Right atrium auricular region (tissue), 2 donors: ENCODE measurements around the gene CEBPA. TPM values are rescaled to one million over a fixed set of nuclear protein-coding genes. Genes with fewer than 3 reads are reported as not detected.

Source experiments
- DNase-seq: peaks from one replicate; pipeline ENCODE4 v3.0.0-alpha.2; 2019; ENCODE audit warnings: low spot score
- H3K27ac ChIP-seq, 2 donors: fragments of 200-600 bp; sonication (generic); 1 replicate in 1 of 2; 2 replicates in 1 of 2; pipeline ENCODE4 v1.5.1; 2016 to 2019
- H3K27me3 ChIP-seq, 2 donors: fragments of 200-600 bp; sonication (generic); one replicate each; pipeline versions ENCODE4 v1.5.1 to v1.6.0; 2017 to 2019
- H3K36me3 ChIP-seq: fragments of 200-600 bp; sonication (generic); one replicate; pipeline ENCODE4 v1.5.1; 2016
- H3K4me1 ChIP-seq, 2 donors: fragments of 200-600 bp; sonication (generic); one replicate each; pipeline versions ENCODE4 v1.5.1 to v1.6.0; 2017 to 2019
- H3K4me3 ChIP-seq, 2 donors: fragments of 200-600 bp; sonication (generic); 1 replicate in 1 of 2; 2 replicates in 1 of 2; pipeline ENCODE4 v1.5.1; 2017 to 2019; ENCODE audit warnings: mild to moderate bottlenecking in 1 of 2, moderate library complexity in 1 of 2
- H3K9me3 ChIP-seq, 2 donors: fragments of 200-600 bp; sonication (generic); one replicate each; pipeline ENCODE4 v1.5.1; 2019
- total RNA-seq, 2 donors: library from RNA; depleted of rRNA; stranded (reverse); fragments of >200 nt; gene quantifications; one replicate each; pipeline ENCODE4 v1.1.0, GENCODE V29; 2016
- TF ChIP-seq, protein P1 (sequence below), 2 donors: fragments of 200-600 bp; sonication (generic); IDR thresholded peaks; one replicate each; pipeline ENCODE4 v1.5.1; 2019; ENCODE audit warnings: antibody characterized with exemption in 2 of 2

CEBPA gene
- total RNA-seq, 2 donors from 2014 or later, result 1.3 to 11.0 TPM

DNA sequence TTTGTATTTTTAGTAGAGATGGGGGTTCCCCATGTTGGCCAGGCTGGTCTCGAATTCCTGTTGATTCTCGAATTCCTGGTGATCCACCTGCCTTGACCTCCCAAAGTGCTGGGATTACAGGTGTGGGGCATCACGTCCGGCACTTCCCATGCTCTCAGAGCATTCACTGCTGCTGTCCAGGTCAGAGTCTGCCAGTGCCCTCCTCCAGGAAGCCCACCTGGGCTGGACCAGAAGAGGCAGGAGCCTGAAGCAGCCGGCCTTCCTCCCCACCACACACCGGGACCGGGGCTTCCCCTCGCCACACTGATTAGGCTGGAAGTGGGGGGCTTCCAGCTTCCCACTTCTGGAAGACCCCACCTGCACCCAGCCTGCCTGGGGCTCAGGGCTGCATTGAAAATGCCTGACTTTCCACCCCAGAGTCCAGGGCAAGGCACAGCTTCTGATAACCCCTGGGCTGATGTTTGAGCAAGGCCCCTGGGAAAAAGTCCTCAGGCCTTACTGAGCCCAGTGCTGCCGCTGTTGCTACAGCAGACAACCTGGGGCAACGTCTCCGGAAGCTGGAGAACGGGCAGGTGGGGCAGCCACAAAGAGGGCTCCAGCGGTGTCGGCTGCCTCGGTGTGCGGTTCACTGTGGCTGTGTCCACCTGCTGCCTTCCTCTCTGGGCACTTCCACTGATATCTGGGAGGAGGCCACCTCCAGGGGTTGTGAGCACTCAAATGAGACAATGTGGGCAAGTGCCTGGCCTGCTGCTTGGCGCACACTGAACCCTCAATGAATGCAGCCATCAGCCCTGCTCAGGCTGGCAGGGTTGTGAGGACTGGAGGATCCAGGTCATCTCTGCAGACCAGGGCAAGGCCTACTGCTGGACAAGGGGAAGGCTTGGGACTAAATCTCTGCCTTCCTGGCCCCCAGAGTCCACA, 22.6 kb downstream of the CEBPA start:
- H3K4me3 ChIP-seq, result no peak overlapping the region
- TF ChIP-seq, protein P1, sequence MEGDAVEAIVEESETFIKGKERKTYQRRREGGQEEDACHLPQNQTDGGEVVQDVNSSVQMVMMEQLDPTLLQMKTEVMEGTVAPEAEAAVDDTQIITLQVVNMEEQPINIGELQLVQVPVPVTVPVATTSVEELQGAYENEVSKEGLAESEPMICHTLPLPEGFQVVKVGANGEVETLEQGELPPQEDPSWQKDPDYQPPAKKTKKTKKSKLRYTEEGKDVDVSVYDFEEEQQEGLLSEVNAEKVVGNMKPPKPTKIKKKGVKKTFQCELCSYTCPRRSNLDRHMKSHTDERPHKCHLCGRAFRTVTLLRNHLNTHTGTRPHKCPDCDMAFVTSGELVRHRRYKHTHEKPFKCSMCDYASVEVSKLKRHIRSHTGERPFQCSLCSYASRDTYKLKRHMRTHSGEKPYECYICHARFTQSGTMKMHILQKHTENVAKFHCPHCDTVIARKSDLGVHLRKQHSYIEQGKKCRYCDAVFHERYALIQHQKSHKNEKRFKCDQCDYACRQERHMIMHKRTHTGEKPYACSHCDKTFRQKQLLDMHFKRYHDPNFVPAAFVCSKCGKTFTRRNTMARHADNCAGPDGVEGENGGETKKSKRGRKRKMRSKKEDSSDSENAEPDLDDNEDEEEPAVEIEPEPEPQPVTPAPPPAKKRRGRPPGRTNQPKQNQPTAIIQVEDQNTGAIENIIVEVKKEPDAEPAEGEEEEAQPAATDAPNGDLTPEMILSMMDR (IDR thresholded peaks at IDR 0.05), result no peak
- no peaks in the 10 kb centered on the region for H3K27me3 ChIP-seq
- H3K9me3 ChIP-seq, result no peaks in the 10 kb centered on the region
- H3K27ac ChIP-seq, result no peak overlapping the region
- DNase-seq, result no peak
- H3K4me1 ChIP-seq, result no peaks in the 10 kb centered on the region
- H3K36me3 ChIP-seq, result no peaks in the 10 kb centered on the region

DNA sequence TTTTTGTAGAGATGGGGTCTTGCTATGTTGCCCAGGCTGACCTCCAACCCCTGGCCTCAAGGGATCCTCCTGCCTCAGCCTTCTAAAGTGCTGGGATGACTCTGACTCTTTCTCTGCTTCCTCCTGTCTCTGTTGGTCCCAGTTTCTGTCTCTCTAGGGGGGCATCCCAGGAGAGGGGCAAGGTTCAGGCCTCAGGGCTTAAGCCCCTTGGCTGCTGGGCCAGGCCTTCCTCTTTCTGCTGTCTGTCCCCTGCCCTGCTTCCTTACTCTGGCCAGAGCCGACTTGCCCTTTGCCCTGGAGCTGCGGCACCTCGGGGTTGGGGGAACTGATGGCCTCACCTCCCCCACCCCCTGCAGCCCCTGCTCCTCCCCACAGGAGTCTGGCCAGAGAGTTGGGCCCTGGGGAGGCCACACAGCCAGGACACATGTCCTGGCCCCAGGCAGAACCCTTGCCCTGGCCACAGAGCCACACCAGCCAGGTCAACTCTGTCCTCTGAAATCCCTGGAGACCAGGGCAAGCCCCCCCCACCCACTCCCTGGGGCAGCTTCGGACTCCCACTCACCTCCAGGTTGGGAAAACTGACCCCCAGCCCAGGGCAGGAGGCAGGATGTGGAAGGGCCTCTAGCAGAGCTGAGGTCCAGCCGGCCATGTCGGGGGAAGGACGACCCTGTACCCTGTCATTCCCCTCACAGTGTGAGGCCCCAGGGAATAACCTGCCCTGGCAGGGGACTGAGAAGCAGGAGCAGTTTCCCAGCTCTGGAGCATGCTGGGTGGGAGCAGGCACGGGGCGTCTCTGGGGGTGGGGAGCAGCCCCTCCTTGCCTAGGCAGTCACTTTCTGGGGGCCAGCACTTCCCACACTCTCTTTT, 23.7 kb downstream of the CEBPA start:
- no peaks in the 10 kb centered on the region for H3K9me3 ChIP-seq
- H3K4me3 ChIP-seq, result no peak overlapping the region
- TF ChIP-seq, protein P1 (IDR thresholded peaks at IDR 0.05), result no peak
- no peak for DNase-seq
- H3K27ac ChIP-seq, result no peak overlapping the region
- no peaks in the 10 kb centered on the region for H3K36me3 ChIP-seq
- peaks cover 0 to 2% of the 10 kb centered on the region in 2 donors for H3K4me1 ChIP-seq
- H3K27me3 ChIP-seq, result no peaks in the 10 kb centered on the region

DNA sequence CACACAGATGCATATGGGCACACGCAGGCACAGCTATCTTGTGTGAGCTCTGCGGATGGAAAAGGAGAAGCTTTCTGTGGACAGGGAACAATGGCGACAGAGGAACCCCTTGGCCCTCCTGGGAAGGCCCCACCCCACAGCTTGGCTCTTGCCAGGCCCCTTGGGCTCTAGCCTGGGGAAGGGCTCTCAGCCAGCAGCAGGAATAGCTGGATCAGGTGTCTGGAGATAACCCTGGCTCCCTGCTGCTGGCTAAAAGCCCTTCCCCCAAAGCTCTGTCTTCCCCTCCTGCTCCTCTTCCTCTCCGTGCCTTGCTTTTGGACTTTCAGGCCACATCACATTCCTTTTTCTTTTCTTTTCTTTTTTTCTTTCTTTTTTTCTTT, 24.3 kb downstream of the CEBPA start:
- Histone ChIP-seq H3K4me3 (no peak overlapping the region), H3K27me3 (no peaks in the 10 kb centered on the region), H3K27ac (no peak overlapping the region), H3K9me3 (no peaks in the 10 kb centered on the region), H3K36me3 (no peaks in the 10 kb centered on the region), H3K4me1 (peaks cover 0 to 7% of the 10 kb centered on the region in 2 donors)
- TF ChIP-seq, protein P1 (IDR thresholded peaks at IDR 0.05), result no peak
- DNase-seq, result no peak

DNA sequence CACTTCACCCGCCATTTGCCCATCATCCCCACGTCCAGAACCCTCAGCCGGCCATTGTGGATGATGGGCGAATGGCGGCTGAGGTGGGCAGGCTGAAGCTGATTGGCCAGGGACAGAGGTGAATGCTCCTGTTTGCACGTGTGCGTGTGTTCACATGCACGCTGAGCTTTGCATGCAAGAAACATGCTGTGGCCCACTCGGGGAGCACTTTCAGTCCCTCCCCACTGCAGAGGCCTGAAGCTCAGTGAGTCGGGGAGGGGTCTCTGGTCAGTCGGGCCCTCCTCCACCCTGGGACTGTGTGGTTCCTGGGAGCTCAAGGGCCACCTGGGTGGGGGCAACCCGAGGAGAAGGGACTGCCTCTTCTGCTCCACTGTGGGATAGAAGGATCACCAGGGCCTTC, 24.9 kb downstream of the CEBPA start:
- Histone ChIP-seq H3K27me3 (no peaks in the 10 kb centered on the region), H3K36me3 (no peaks in the 10 kb centered on the region), H3K27ac (no peak overlapping the region), H3K9me3 (no peaks in the 10 kb centered on the region), H3K4me3 (no peak overlapping the region), H3K4me1 (peaks cover 0 to 7% of the 10 kb centered on the region in 2 donors)
- DNase-seq, result no peak
- TF ChIP-seq, protein P1 (IDR thresholded peaks at IDR 0.05), result no peak

DNA sequence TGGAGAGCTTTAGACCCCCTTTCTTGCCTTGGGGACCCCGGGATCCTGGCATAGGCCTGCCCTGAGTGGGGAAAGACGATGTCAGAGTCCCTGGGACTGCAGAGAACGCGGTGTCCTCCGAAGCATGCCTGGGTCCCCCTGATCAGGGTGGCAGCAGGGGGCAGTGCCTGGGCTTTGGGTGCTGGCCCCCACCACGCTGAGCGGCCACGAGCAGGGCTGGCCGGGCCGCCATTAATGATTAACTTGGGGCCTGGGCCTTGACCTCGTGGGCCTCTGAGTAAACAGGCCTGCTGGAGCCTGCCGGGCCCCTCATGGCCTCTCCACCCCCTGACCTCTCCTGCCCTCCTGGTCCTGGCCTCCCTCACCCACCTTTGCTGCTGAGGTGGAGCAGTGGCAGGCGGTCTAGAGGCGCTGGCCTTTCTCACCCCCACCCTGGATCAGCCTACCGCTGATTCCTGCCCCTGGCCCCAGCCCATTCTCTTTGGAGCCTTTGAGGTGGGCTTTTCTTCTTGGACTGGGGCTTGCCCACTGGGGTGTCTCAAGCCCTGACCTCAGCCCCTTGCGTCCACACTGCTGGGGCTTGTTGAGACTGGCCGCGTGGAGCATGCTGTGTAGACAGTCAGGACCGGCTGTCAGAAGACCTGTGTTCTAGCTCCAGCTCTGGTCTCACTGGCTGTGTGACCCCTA, 26.3 kb downstream of the CEBPA start:
- no peak for DNase-seq
- H3K27ac ChIP-seq, result no peak overlapping the region
- TF ChIP-seq, protein P1 (IDR thresholded peaks at IDR 0.05), result no peak

More for the DNA sequence above, 26.3 kb downstream of the CEBPA start:
- Histone ChIP-seq H3K9me3 (no peaks in the 10 kb centered on the region), H3K4me3 (no peak overlapping the region), H3K36me3 (no peaks in the 10 kb centered on the region), H3K27me3 (no peaks in the 10 kb centered on the region), H3K4me1 (peaks cover 0 to 7% of the 10 kb centered on the region in 2 donors)
